ENCODE data around the gene HTR2C. TPM values are rescaled to one million over a fixed set of nuclear protein-coding genes. Genes with fewer than 3 reads are reported as not detected.

HTR2C gene
- total and polyA plus RNA-seq, 2 experiments from 2014 or later: 2.0 to 2.4 TPM

GRCh38 chrX:114715096-114715495 lies 131.2 kb downstream of the HTR2C start:
- no peaks in the 10 kb centered on the region for H3K9me2 ChIP-seq (ENCODE audit: insufficient read depth)
- Mint-ChIP-seq H3K4me3 (no peak overlapping the region), H3K27me3 (ENCODE audit: insufficient read depth, low read depth, poor library complexity) (no peaks in the 10 kb centered on the region), H3K9me3 (peaks cover 2% of the 10 kb centered on the region; the same call in 1 of the 3 replicates), H3K4me1 (0 out of 3 replicates have a peak, but pooled peaks cover 3% of the 10 kb centered on the region), H3K27ac (no peak overlapping the region), H3K36me3 (ENCODE audit: low read depth) (0 out of 3 replicates have a peak, but pooled peaks cover 2% of the 10 kb centered on the region)
- no peaks in the 10 kb centered on the region for H3F3A ChIP-seq (replicated peaks; ENCODE audit: low read depth)
- H3K4me3 ChIP-seq: no peak overlapping the region
- DNase-seq (ENCODE audit: low spot score) (no peak), ATAC-seq (no peak)
- H3K79me2 ChIP-seq (replicated peaks; ENCODE audit: insufficient read depth): no peaks in the 10 kb centered on the region
- H3K36me3 ChIP-seq (ENCODE audit: insufficient read depth): no peaks in the 10 kb centered on the region
- H3K4me1 ChIP-seq (ENCODE audit: insufficient read depth): no peaks in the 10 kb centered on the region
- H4K20me1 ChIP-seq (replicated peaks; ENCODE audit: insufficient read depth): no peaks in the 10 kb centered on the region
- H3K27me3 ChIP-seq (ENCODE audit: insufficient read depth): no peaks in the 10 kb centered on the region
- H3K27ac ChIP-seq (ENCODE audit: low read depth): no peak overlapping the region
- H2AFZ ChIP-seq: no peak overlapping the region
- H3K4me2 ChIP-seq: no peak overlapping the region
- no peak for TF ChIP-seq JUNB (IDR thresholded peaks at IDR 0.05; ENCODE audit: unreplicated experiment)
- no peak for TF ChIP-seq STAT1 (IDR thresholded peaks at IDR 0.05; ENCODE audit: unreplicated experiment)
- TF ChIP-seq ZNF331 (CRISPR knock-in tag; IDR thresholded peaks at IDR 0.05; ENCODE audit: low read depth): no peak
- TF ChIP-seq ZNF462 (CRISPR knock-in tag; IDR thresholded peaks at IDR 0.05): no peak
- TF ChIP-seq ZNF114 (CRISPR knock-in tag; IDR thresholded peaks at IDR 0.05): no peak
- TF ChIP-seq EZH2 (IDR thresholded peaks at IDR 0.05; ENCODE audit: low read depth, unreplicated experiment): no peak
- TF ChIP-seq ETS1 (IDR thresholded peaks at IDR 0.05): no peak
- TF ChIP-seq POLR2AphosphoS5 (IDR thresholded peaks at IDR 0.05; ENCODE audit: low read depth): no peak
- TF ChIP-seq NANOG (IDR thresholded peaks at IDR 0.05; ENCODE audit: borderline replicate concordance): no peak
- no peak for TF ChIP-seq EZH2phosphoT487 (IDR thresholded peaks at IDR 0.05; ENCODE audit: unreplicated experiment)
- no peak for TF ChIP-seq CREB1 (CRISPR knock-in tag; IDR thresholded peaks at IDR 0.05; ENCODE audit: low read depth)
- no peak for TF ChIP-seq REST (IDR thresholded peaks at IDR 0.05; ENCODE audit: unreplicated experiment)
- TF ChIP-seq CTCF (conservative IDR thresholded peaks at IDR 0.05; ENCODE audit: low read depth in 2 of 2): no peak
